ENCODE data around the gene LCE3C.

The LCE3C gene

GRCh38 chr1:152646656-152647055 is 46.6 kb downstream of the LCE3C start:
- in situ Hi-C loops (cut with HindIII; ENCODE audit: low pct_ligation_motif_present, low pct_unique_long_range_greater_than_20kb, low sequenced_read_pairs): no loop called here

More at GRCh38 chr1:152646656-152647055, 46.6 kb downstream of the LCE3C start:
- no peak for DNase-seq

Measured in ACHN (cell line).